Activated B cell treated with CpG ODN at 0.5 μM for 24 hours (primary cell): ENCODE data around the gene APP. TPM values are rescaled to one million over a fixed set of nuclear protein-coding genes. Genes with fewer than 3 reads are reported as not detected.

Experiments used
- ATAC-seq: fragments of 200-7000 bp; cut with Tn5 transposase; one replicate; pipeline ENCODE4 v1.10.0; 2021; ENCODE audit warnings: low read depth, mild to moderate bottlenecking, moderate library complexity
- CTCF ChIA-PET: fragments of 350-600 bp; sonication (Branson Sonifier 250); formaldehyde crosslinking; loops from one replicate; lab custom pipeline; 2021; ENCODE audit warnings: antibody characterized with exemption; lab: Charles Lee
- POLR2A ChIA-PET: fragments of 350-600 bp; sonication (Branson Sonifier 250); formaldehyde crosslinking; loops from one replicate; lab custom pipeline; 2021; ENCODE audit warnings: antibody characterized with exemption; lab: Charles Lee
- DNase-seq: peaks from one replicate; pipeline ENCODE4 v3.0.0; 2022
- H3K27ac Mint-ChIP-seq: one replicate; pipeline ENCODE4 v1.8.0; 2020; ENCODE audit warnings: mixed read lengths
- H3K27me3 Mint-ChIP-seq: one replicate; pipeline ENCODE4 v1.8.0; 2021; ENCODE audit warnings: mixed read lengths
- H3K36me3 Mint-ChIP-seq: one replicate; pipeline ENCODE4 v1.8.0; 2021; ENCODE audit warnings: low read depth, mixed read lengths
- H3K4me1 Mint-ChIP-seq: one replicate; pipeline ENCODE4 v1.8.0; 2021; ENCODE audit warnings: mixed read lengths
- H3K4me3 Mint-ChIP-seq: one replicate; pipeline ENCODE4 v1.8.0; 2020; ENCODE audit warnings: mild to moderate bottlenecking, mixed read lengths
- H3K9me3 Mint-ChIP-seq: one replicate; pipeline ENCODE4 v1.8.0; 2020; ENCODE audit warnings: mixed read lengths
- intact Hi-C: fragments of 100-400 bp; cut with micrococcal nuclease; formaldehyde crosslinking; loops from one replicate; pipeline ENCODE4 v1.15.1; 2024
- total RNA-seq: library from RNA; stranded (reverse); gene quantifications from 2 replicates; pipeline ENCODE4 v1.2.3, GENCODE V29; 2022
- TF ChIP-seq, protein P1 (sequence below): fragments of 200-600 bp; IDR thresholded peaks from one replicate; pipeline ENCODE4 v1.8.0; 2022; ENCODE audit warnings: antibody characterized with exemption, mild to moderate bottlenecking

Gene APP
- total RNA-seq, 1 donor from 2014 or later: 32.1 TPM

DNA sequence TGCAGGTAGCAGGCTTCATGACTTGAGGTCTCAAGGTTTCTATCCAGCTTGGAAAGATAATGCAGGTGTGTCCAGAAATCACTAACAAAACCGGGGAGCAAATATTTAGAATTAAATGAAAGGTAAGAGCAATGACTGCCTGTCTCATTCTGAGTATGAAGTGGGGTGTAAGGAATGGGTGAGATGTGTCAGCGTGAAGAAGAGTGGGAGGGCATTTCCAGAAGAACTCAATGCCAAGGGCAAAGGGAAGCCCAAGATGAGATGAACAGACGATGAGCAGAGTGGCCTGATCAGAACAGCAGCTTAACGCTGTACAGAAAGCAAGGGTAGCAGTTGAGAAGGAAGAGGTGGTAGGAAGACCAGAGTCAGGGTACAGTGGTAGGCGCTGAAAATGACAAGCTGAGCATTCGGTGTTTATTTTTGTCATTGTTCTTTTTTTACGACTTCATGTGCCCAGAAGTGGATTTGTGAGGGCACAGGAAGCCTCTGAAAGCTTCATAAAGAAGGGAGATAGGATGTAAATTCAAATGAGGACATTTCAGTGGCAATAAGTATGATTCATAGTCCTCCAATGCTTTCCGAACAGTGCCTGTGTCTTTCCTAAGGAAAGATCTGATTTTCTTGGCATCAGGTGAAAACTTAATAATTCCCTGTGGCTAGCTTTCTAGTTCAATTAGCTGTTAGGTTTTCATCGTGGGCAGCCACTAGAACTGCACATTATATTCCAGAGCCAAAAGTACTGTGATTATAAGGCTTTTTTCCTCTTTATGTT is 190.5 kb downstream of the APP start:
- intact Hi-C loops: no loop called here
- POLR2A ChIA-PET: no interaction called here

DNA sequence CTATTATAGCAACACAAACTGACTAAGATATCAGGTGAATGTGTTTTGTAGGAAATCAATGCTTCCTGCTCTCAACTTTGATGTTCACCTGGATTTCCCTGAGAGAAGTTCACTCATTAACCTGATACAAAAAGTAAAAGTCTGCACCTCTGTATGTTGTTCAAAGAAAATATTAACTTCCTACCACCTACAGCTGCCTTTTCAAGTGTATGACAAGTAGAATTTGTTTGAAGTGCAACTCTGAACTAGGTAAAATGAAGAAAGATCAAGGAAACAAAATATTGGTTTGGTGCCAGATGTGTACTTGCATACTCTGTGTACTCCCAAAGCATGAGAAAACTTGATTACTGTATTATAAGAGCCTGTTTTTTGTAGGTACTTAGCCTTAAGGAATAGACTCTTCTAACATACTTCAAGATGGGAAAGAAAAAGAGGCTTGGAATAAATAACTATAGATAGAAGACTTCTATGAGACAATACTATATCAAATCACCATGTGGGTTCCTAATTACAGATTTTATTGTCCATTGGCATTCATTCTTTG is 193.4 kb downstream of the APP start:
- Mint-ChIP-seq H3K27ac (no peak overlapping the region), H3K4me1 (no peaks in the 10 kb centered on the region), H3K36me3 (peaks cover 58% of the 10 kb centered on the region), H3K9me3 (no peaks in the 10 kb centered on the region), H3K4me3 (no peak overlapping the region), H3K27me3 (no peaks in the 10 kb centered on the region)
- no peak for ATAC-seq
- TF ChIP-seq, protein P1, sequence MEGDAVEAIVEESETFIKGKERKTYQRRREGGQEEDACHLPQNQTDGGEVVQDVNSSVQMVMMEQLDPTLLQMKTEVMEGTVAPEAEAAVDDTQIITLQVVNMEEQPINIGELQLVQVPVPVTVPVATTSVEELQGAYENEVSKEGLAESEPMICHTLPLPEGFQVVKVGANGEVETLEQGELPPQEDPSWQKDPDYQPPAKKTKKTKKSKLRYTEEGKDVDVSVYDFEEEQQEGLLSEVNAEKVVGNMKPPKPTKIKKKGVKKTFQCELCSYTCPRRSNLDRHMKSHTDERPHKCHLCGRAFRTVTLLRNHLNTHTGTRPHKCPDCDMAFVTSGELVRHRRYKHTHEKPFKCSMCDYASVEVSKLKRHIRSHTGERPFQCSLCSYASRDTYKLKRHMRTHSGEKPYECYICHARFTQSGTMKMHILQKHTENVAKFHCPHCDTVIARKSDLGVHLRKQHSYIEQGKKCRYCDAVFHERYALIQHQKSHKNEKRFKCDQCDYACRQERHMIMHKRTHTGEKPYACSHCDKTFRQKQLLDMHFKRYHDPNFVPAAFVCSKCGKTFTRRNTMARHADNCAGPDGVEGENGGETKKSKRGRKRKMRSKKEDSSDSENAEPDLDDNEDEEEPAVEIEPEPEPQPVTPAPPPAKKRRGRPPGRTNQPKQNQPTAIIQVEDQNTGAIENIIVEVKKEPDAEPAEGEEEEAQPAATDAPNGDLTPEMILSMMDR: no peak
- intact Hi-C loops: no loop called here
- ChIA-PET CTCF (no interaction called here), POLR2A (no interaction called here)
- no peak for DNase-seq

More for the DNA sequence above, 190.5 kb downstream of the APP start:
- Mint-ChIP-seq H3K4me3 (no peak overlapping the region), H3K9me3 (no peaks in the 10 kb centered on the region), H3K36me3 (peaks cover 36% of the 10 kb centered on the region), H3K27ac (no peak overlapping the region), H3K27me3 (no peaks in the 10 kb centered on the region), H3K4me1 (no peaks in the 10 kb centered on the region)
- DNase-seq (no peak), ATAC-seq (no peak)
- CTCF ChIA-PET: no interaction called here
- TF ChIP-seq, protein P1: no peak

DNA sequence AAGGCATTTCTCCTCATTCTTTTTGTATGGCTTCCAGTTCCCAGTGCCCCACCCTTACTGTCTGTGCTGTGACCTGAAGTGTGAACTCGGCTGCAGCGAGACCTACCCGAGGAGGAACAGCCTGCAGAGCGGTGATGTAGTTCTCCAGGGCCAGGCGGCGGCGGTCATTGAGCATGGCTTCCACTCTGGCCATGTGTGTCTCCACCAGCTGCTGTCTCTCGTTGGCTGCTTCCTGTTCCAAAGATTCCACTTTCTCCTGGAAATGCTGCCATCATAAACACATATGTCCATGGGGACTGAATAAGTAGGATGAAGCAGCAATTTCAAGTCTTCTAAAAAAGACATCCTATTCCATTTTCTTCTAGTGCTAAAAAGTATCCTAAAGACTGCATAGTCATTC is 195.6 kb downstream of the APP start:
- no peak overlapping the region for H3K27ac Mint-ChIP-seq
- no peak for DNase-seq
- no peaks in the 10 kb centered on the region for H3K4me1 Mint-ChIP-seq
- H3K9me3 Mint-ChIP-seq: no peaks in the 10 kb centered on the region
- peaks cover 58% of the 10 kb centered on the region for H3K36me3 Mint-ChIP-seq
- H3K4me3 Mint-ChIP-seq: no peak overlapping the region
- ChIA-PET POLR2A (interaction anchor here (0.6 kb wide), 1 partner anchor 550 kb away, joined by 3 read pairs; no protein-coding TSS in a partner anchor), CTCF (no interaction called here)
- TF ChIP-seq, protein P1: no peak
- H3K27me3 Mint-ChIP-seq: no peaks in the 10 kb centered on the region
- ATAC-seq: no peak
- intact Hi-C loops: no loop called here

DNA sequence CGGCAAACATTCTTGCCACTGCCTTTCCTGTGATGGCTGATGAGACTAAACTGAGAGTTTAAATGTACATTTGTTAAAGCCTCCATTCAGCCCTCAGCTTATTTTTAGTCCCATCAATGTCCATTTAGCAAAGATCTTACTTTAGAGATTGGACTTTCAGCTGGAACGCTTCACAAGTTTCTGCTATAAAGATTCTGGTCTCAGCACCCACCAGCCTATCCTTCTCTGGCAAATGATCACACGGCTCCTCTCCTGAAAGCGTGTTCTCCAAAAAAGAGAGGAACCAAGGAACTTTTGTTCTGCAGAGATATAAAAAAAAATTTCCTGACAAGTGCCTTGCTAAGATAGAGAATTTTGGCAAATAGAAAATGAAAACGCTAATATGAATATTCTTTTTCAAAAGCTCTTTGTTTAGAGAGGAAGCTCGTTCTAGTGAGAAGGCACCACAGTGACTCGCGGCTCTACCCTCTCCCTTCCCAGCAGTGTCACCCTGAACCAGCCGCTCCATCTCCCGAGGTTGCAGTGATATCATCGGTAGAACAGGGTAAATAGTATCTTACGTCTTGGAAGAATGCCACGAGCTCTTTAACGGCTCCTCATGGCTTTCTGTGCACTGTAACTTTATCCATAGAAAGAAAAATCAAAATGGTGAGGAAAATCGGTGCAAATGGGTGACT is 200.2 kb downstream of the APP start:
- ATAC-seq (no peak), DNase-seq (no peak)
- ChIA-PET CTCF (no interaction called here), POLR2A (no interaction called here)
- Mint-ChIP-seq H3K27ac (no peak overlapping the region), H3K4me3 (no peak overlapping the region), H3K9me3 (no peaks in the 10 kb centered on the region), H3K4me1 (peaks cover 28% of the 10 kb centered on the region), H3K36me3 (peaks cover 42% of the 10 kb centered on the region), H3K27me3 (no peaks in the 10 kb centered on the region)
- intact Hi-C loops: no loop called here
- TF ChIP-seq, protein P1: no peak
